ENCODE measurements around the gene FGR.

GRCh38 chr1:27564710-27565649, 70.0 kb downstream of the FGR start:
- no peak for TF ChIP-seq CTCF (IDR thresholded peaks at IDR 0.05; ENCODE audit: insufficient read depth, low read length, poor library complexity, severe bottlenecking)
- TF ChIP-seq EZH2phosphoT487 (conservative IDR thresholded peaks at IDR 0.05; ENCODE audit: low read length), result no peak

Measured in SU-DHL-6 (cell line).